HG03039 (cell line): ENCODE data around the gene ZMIZ1.
A peak's percentile ranks its signal among the peaks of the same experiment; 100 is the strongest.

Experiments used
- ATAC-seq: cut with Tn5 transposase; IDR thresholded peaks from one replicate; pipeline ENCODE4 v1.9.1; 2021; ENCODE audit warnings: mild to moderate bottlenecking, moderate library complexity; ENCODE audit not compliant: unreplicated experiment

The ZMIZ1 gene

GRCh38 chr10:79079054-79079397, 10.3 kb downstream of the ZMIZ1 start:
- no peak for ATAC-seq

DNA sequence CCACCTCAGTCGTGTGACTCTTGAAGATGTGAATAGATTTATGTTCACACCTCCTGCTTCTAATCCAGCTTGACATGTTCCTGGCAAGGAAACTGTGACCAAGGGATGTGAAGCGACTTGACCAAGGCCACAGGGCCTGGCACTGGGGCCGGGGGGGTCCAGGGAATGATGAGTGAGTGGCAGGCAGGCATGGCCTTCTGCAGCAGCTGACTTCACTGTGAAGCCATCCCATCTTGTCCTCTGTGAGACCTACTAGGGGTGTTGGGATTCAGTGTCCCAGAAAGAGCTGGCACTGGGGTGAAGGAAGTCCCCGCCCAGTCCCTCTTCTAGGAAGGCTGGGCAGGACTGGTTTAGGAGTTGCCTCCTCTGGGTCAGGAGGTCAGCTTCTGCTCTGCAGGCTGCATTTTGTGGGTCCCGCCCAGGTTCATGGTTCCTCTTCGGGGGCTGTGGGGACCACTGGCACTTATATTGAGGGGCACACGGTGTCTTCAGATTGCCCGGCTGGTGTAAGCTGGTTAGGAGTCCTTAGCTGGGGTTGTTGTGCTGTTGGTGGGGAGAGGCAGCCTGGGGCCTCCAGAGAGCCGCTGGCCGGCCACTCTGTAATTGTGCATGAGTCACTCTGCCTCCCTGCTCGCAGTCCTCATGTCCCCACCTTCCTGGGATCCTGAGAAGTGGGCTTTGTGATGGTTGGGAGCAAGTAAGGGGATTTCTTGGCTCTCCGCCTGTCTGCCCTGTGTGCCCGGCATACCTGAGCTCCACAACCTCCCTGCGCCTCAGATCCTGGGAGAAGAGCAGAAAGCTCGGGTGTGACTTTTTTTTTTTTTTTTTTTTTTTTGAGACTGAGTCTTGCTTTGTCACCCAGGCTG, 11.0 kb downstream of the ZMIZ1 start:
- no peak for ATAC-seq

DNA sequence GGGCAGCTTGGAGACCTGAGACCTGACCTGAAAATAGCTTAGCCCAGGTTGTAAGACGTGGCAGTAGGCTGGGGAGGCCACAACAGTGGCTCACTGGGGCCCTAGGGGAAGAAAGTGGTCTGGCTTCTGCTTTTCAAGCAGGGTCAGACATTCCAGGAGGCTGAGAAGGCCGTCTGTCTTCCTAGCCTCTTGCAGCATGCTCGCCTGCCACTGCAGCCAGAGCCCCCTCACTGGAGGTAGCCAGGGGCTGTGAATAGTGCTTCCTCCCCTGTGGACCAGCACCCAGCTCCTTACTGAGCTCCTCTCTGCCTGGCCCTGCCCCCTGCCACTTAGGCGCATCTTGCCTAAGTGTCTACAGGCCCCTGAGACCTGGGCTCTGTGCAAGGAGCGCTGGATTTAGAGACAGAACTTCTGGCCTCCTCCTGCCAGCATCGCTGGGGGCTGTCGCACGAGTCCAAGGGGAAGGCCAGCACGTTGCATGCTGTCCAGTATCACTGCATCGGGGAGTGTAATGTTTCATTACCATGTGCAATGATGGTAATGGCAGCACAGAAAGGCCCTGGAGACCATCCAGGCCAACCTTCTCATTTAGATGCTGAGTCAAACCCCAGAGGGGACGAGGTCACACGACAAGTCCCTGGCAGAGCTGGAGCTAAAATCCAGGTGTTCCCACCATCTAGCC, 12.7 kb downstream of the ZMIZ1 start:
- no peak for ATAC-seq

GRCh38 chr10:79082035-79082373, 13.2 kb downstream of the ZMIZ1 start:
- no peak for ATAC-seq

- ATAC-seq, result no peak
Measured at GRCh38 chr10:79082631-79083596, 14.1 kb downstream of the ZMIZ1 start.

GRCh38 chr10:79084012-79084971, 15.5 kb downstream of the ZMIZ1 start:
- no peak for ATAC-seq

GRCh38 chr10:79084972-79085597, 16.3 kb downstream of the ZMIZ1 start:
- no peak for ATAC-seq

- no peak for ATAC-seq
Measured at GRCh38 chr10:79086822-79087221, 18.1 kb downstream of the ZMIZ1 start.

- no peak for ATAC-seq
Measured at GRCh38 chr10:79087721-79088120, 19.0 kb downstream of the ZMIZ1 start.

DNA sequence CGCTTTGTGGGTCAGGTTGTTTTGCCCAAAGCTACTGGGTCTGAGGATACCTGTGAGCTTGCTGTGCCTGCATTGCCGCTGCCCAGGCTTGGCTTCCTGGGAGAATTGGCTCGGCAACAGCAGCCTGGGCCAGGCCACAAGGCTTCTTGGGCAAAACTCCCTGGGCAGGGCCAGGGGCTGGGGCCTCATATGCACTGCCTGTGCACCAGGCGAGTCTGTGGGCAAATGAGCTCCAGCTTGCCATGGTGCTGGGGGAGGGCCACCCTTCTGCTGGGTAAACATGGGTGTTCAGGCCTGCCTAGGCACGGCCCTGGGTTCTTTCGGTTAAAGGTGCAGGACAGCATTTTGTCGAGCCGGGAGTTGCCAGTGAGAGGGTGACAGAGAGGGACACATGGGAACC, 19.4 kb downstream of the ZMIZ1 start:
- no peak for ATAC-seq

DNA sequence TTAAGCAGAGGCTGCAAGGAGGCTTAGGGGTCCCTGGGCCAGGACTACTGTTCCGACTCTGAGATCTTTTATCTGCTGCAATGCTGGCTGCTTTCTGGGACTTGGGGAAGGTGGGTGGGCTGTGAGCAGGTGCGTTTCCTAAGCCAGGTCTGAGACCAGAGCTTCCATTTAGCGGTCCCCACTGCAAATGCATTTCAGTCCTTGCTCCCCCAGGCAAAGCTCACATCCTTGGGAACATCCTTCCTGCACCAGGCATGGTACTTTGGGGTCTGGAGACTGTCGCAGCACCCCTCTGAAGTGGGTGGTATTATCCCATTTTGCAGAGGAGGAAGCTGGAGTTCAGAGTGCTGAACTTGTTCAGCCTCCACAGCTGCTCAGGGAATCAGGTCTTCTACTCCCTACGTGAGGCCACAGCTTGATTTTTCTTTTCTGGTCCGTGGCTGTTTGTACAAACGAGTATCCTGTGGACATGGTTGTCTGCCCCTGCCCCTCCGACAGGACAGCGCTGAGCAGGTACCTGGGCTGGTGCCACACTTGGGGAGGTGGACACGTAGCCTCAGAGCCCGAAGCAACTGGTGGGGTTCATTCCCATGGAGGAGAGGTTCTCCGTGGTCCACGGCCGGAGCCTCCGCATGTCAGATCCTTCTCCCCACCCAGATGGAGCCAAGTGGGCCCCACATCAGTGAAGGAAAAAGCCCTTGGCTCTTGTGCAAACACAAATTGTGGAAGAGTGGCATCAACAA, 20.0 kb downstream of the ZMIZ1 start:
- ATAC-seq, result no peak

DNA sequence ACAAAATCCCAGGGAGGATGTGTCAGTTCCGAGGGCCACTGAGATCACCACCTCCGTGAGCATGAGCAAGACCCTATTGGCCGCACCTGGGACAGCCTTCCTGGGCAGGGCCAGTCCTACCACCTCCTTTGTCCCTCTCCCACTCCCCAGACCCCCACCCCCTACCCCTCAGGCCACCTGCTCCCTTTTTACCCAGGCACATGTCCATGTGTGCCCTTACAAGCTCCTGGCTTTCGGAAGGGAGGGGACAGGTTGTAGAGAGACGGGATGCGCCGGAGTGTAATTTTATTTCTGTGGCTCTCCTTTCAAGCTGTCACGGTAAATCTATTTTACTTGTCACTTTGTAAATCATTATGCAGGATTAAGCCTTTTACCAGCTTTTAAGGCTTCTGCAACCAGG, 20.9 kb downstream of the ZMIZ1 start:
- no peak for ATAC-seq

GRCh38 chr10:79090134-79090803, 21.5 kb downstream of the ZMIZ1 start:
- ATAC-seq, result no peak

DNA sequence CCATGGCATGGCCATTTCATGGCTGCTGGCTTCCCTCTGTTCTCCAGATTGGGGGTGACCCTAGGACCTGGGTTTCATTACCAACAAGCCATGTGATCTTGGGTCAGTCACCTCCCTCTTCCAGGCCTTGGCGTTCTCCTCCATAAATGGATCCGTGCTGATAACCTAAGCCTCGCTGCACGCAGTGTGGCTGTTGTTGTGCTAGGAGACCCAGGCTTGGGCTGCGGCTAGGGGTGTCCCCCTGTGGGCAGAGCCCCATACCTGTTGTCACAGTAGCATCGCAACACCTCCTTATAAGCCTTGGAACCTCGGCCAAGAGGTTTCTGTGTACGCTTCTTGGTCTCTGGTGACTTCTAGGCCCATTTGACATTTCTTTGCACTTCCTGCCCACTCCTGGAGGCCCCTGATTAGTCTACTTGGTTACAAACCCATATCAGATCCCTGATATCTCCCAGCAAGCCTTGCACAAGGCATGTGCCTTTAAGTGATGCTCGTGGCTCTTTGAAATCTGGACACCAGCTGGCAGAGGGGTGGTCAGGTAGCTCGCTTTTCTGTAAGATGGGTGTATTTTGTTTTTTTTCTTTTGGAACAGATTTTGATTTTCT, 23.6 kb downstream of the ZMIZ1 start:
- ATAC-seq, result no peak

DNA sequence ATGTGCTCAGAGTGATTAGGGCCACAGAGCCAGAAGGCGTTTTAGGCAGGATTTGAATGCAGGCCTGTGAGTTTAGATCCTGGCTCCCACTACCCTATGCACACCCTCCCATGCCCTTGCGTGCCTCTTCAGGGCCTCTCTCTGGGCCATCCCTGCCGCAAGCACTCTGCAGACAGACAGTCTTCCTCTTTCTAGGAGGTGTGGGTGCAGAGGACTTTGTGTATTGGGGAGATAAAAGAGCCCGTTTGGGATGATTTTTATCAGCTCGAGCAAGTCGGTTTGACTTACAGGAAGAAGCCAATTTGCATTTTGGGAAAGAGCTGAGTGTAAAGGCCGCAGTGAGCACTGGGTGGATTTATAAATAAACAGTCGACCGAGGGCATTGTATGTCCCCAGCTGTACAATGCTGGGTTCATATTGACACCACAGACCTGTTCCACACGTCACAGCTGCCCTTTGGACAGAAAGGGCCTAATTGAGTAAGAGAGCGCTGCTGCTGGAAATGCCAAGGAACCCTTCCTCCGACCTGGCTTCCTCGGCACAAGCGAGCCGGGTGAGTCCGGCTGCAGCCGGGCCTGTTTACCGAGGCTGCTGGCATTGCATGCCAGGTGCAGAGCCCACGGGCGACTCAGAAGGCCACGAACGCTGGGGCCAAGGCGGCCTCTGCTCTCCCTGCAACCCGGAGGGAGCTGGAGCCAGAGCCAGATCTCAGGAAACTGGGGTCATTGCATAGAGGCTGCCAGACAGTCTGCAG, 25.1 kb downstream of the ZMIZ1 start:
- peak; percentile 35 for ATAC-seq

DNA sequence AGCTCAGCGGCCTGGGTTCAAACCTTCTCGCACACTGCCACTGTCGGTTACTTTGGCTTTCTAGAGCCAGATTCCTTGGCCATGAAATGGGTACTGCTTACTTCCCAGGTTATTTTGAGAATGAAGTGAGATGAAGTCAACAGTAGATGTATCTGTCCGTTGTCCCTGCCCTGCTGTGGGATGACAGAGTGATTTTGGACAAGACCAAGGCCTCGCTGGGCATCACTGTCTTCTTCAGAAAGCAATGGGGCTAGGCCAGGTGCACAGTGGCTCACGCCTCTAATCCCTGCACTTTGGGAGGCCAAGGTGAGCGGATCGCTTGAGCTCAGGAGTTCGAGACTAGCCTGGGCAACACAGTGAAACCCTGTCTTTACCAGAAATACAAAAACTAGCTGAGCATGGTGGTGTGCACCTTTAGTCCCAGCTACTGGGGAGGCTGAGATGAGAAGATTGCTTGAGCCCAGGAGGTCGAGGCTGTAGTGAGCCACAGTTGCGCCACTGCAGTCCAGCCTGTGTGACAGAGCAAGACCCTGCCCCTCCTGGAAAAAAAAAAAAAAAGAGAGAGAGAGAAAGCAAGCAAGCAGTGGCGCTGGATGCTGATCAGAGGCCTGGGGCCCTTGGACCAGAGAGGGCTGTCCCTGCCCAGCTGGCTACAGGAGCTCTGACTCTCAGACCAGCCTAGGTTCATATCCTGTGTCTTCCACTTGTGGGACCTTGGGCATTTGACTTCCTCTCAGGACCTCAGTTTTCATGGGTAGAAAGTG, 25.8 kb downstream of the ZMIZ1 start:
- ATAC-seq, result no peak

GRCh38 chr10:79095316-79095715, 26.6 kb downstream of the ZMIZ1 start:
- ATAC-seq, result no peak
